Mammary microvascular endothelial cell (primary cell): Measurements from ENCODE around the gene WDR26. TPM values are rescaled to one million over a fixed set of nuclear protein-coding genes. Genes with fewer than 3 reads are reported as not detected.

Experiments
- total RNA-seq: library from RNA; depleted of rRNA; stranded (reverse); fragments of >200 nt; gene quantifications from 2 replicates; pipeline ENCODE4 v1.2.3, GENCODE V29; 2015

Gene WDR26
- total RNA-seq = 25.9 and 37.5 TPM in 2 replicates

DNA sequence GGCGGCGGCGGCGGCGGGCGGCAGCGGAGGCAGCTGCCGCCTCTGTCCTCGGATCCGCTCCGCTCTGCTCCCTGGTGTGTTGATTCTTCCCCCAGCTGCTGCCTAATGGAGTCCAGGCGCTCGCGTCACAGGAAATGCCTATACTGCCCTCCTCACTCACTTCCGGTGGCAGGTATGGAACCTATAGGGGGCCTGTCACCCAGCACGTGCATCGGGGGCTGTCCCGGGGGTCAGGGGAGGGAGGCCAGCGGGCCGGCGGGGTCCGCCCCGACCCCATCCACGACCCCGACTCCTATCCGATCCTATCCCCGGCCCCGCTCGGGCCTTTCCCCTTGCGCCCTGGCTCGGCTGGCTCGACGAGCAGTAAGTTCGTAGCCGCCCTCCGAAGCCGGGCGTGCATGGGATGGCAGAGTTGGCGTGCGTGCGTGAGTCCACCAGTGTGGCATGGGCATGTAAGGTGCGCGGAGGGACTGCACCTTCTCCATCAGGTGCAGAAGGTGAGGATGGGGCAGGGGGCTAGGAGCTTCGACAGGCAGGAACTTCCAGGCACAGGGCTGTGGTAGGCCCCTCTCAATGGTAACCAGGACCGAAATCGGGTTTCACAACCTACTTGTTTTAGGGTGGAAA, at the start of gene WDR26:
Gene WDR26, minus strand, starts transcription at position 107 of the 627 bp plus-strand sequence.

DNA sequence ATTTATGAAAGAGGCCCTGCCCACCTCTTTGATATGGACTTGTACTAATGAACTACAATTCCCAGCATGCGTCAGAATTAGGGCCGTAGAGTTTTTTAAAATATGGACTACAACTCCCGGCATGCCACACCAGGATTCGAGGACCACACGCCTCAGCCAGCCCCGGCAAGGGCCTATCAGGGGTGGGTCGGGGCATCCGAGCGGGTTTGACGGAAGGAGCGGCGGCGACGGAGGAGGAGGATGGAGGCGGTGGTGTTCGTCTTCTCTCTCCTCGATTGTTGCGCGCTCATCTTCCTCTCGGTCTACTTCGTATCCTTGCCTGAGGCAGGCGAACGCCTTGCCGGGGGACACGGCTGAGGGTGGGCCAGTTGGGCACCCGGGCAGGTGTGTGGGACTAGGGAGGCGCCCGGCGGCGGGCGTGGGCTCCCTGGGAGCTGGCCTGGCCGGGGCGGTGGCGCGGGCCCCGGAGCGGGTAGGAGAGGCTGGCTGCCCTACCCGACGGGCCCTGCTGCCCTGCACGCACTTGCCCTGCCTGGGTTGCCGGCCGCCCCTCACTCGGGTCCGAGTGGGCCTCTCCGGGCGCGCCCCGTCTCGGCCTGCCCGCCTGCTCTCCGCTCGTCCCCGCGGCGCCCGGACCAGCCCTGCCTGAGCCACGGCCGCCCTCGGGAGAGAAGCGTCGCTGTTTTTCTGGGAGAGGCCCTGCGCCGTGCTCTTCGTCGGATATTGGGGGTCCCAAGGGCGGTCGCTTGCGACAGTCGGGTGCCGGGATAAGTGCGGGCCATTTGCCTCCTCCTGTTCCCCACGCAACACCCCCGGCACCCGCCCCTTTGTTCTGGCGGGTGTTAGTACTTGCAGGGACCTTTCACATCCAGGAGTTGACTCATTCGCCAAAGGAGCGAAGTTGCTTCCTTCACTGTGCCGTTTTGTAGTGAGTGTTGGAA, 77.6 kb downstream of the WDR26 start, which contains the start of gene CNIH4:
Gene CNIH4, plus strand, starts transcription at position 195 of the 941 bp plus-strand sequence. Its CDS starts 46 bp downstream, at position 241.

Other genes with a start within 250 kb of the WDR26 start
- gene NVL, start 104.6 kb downstream of the WDR26 start, total RNA-seq = 20.3 and 22.8 TPM in 2 replicates
- gene CNIH4, start 77.9 kb downstream of the WDR26 start, total RNA-seq = 53.5 and 77.5 TPM in 2 replicates
- 0.39 and 0.73 TPM in 2 replicates for gene CNIH3, start 181.5 kb upstream of the WDR26 start, total RNA-seq